Measurements from ENCODE around the gene DLK1.

- no peak for TF ChIP-seq TEAD4 (CRISPR knock-in tag; IDR thresholded peaks at IDR 0.05)
- TF ChIP-seq, protein P1, sequence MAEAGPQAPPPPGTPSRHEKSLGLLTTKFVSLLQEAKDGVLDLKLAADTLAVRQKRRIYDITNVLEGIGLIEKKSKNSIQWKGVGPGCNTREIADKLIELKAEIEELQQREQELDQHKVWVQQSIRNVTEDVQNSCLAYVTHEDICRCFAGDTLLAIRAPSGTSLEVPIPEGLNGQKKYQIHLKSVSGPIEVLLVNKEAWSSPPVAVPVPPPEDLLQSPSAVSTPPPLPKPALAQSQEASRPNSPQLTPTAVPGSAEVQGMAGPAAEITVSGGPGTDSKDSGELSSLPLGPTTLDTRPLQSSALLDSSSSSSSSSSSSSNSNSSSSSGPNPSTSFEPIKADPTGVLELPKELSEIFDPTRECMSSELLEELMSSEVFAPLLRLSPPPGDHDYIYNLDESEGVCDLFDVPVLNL (CRISPR knock-in tag; IDR thresholded peaks at IDR 0.05; ENCODE audit: borderline replicate concordance, low read depth): no peak
- no peak for TF ChIP-seq CTCF (IDR thresholded peaks at IDR 0.05)
- TF ChIP-seq NFYB (CRISPR knock-in tag; conservative IDR thresholded peaks at IDR 0.05; ENCODE audit: low read depth): no peak
These were observed 13.0 kb upstream of the DLK1 start for GRCh38 chr14:100713705-100714104.
